HG03457 (cell line): Measurements from ENCODE around the gene S100A12.
"Not testable (repeated sequence)": the region's sequence is repeated elsewhere in the genome, so short reads cannot be mapped to it uniquely, and the experiment has no call there.

Source experiments
- ATAC-seq: cut with Tn5 transposase; IDR thresholded peaks from one replicate; pipeline ENCODE4 v1.9.1; 2021; ENCODE audit warnings: moderate number of reproducible peaks; ENCODE audit not compliant: unreplicated experiment

The S100A12 gene

GRCh38 chr1:153354515-153355193 lies 20.8 kb downstream of the S100A12 start:
- no peak for ATAC-seq

GRCh38 chr1:153353226-153353947 lies 22.0 kb downstream of the S100A12 start:
- no peak for ATAC-seq

GRCh38 chr1:153352523-153352922 lies 22.9 kb downstream of the S100A12 start:
- no peak for ATAC-seq

- no peak for ATAC-seq
These were observed 25.0 kb downstream of the S100A12 start for GRCh38 chr1:153350321-153350957.

- ATAC-seq: no peak
These were observed 25.8 kb downstream of the S100A12 start for GRCh38 chr1:153349363-153350320.

GRCh38 chr1:153348511-153349362 lies 26.7 kb downstream of the S100A12 start, which contains the start of gene PGLYRP4:
Gene PGLYRP4 (minus strand): TSS chr1:153348841. CDS start chr1:153347932, 909 bp downstream.
- no peak for ATAC-seq

GRCh38 chr1:153347856-153348255 lies 27.6 kb downstream of the S100A12 start:
- ATAC-seq: no peak

GRCh38 chr1:153347049-153347448 lies 28.4 kb downstream of the S100A12 start:
- ATAC-seq: not testable (repeated sequence)

GRCh38 chr1:153346077-153346723 lies 29.2 kb downstream of the S100A12 start:
- no peak for ATAC-seq

GRCh38 chr1:153345187-153346076 lies 30.0 kb downstream of the S100A12 start:
- no peak for ATAC-seq

GRCh38 chr1:153344718-153345025 lies 30.7 kb downstream of the S100A12 start:
- no peak for ATAC-seq

- ATAC-seq: no peak
These were observed 31.4 kb downstream of the S100A12 start for GRCh38 chr1:153343811-153344717.

GRCh38 chr1:153343040-153343681 lies 32.3 kb downstream of the S100A12 start:
- no peak for ATAC-seq

- no peak for ATAC-seq
These were observed 33.2 kb downstream of the S100A12 start for GRCh38 chr1:153342178-153342577.

GRCh38 chr1:153341431-153341934 lies 33.9 kb downstream of the S100A12 start:
- no peak for ATAC-seq

- no peak for ATAC-seq
These were observed 35.1 kb downstream of the S100A12 start for GRCh38 chr1:153340356-153340755.

GRCh38 chr1:153339802-153340201 lies 35.6 kb downstream of the S100A12 start:
- ATAC-seq: no peak
